Measurements from ENCODE around the gene ZNF808.

Gene ZNF808

GRCh38 chr19:52601025-52601973 lies 73.8 kb downstream of the ZNF808 start:
- DNase-seq, result peak; percentile 94

- peak; percentile 36 for DNase-seq
Observed at GRCh38 chr19:52601974-52602366, 74.5 kb downstream of the ZNF808 start.

- DNase-seq, result no peak
Observed at GRCh38 chr19:52602941-52603340, 75.5 kb downstream of the ZNF808 start.

- no peak for DNase-seq
Observed at GRCh38 chr19:52603558-52604207, 76.2 kb downstream of the ZNF808 start.

All from DMS53 (cell line).